Parathyroid adenoma (tissue), 2 donors: Measurements from ENCODE around the gene VPS33B.

Experiments used
- H2AFZ ChIP-seq: fragments of 300-600 bp; sonication (generic); one replicate; pipeline ENCODE4 v1.7.0; 2017; ENCODE audit warnings: antibody characterized with exemption, mild to moderate bottlenecking
- H3K27ac ChIP-seq: fragments of 300-600 bp; sonication (generic); one replicate; pipeline ENCODE4 v1.7.0; 2017
- H3K27me3 ChIP-seq: fragments of 300-600 bp; sonication (generic); one replicate; pipeline ENCODE4 v1.7.0; 2017; ENCODE audit warnings: low read length; ENCODE audit not compliant: control insufficient read depth, insufficient read depth
- H3K36me3 ChIP-seq: fragments of 300-600 bp; sonication (generic); one replicate; pipeline ENCODE4 v1.7.0; 2017; ENCODE audit warnings: low read length; ENCODE audit not compliant: control insufficient read depth, insufficient read depth
- H3K4me1 ChIP-seq: fragments of 300-600 bp; sonication (generic); one replicate; pipeline ENCODE4 v1.7.0; 2017; ENCODE audit warnings: control low read depth
- H3K4me2 ChIP-seq: fragments of 300-600 bp; sonication (generic); one replicate; pipeline ENCODE4 v1.7.0; 2017; ENCODE audit warnings: low read length
- H3K4me3 ChIP-seq: fragments of 300-600 bp; sonication (generic); one replicate; pipeline ENCODE4 v1.7.0; 2017; ENCODE audit warnings: low read depth, low read length
- H3K79me2 ChIP-seq: fragments of 300-600 bp; sonication (generic); one replicate; pipeline ENCODE4 v1.7.0; 2017; ENCODE audit warnings: control low read depth
- H3K9ac ChIP-seq: fragments of 300-600 bp; sonication (generic); one replicate; pipeline ENCODE4 v1.7.0; 2017; ENCODE audit warnings: mild to moderate bottlenecking
- H3K9me3 ChIP-seq: fragments of 300-600 bp; sonication (generic); one replicate; pipeline ENCODE4 v1.7.0; 2017; ENCODE audit warnings: low read length; ENCODE audit not compliant: control insufficient read depth
- TF ChIP-seq, protein P1 (sequence below): fragments of 300-600 bp; sonication (generic); IDR thresholded peaks from one replicate; pipeline ENCODE4 v1.7.0; 2017; ENCODE audit warnings: antibody characterized with exemption, mild to moderate bottlenecking
- donor health status: primary hyperparathyroidism.

Gene VPS33B

DNA sequence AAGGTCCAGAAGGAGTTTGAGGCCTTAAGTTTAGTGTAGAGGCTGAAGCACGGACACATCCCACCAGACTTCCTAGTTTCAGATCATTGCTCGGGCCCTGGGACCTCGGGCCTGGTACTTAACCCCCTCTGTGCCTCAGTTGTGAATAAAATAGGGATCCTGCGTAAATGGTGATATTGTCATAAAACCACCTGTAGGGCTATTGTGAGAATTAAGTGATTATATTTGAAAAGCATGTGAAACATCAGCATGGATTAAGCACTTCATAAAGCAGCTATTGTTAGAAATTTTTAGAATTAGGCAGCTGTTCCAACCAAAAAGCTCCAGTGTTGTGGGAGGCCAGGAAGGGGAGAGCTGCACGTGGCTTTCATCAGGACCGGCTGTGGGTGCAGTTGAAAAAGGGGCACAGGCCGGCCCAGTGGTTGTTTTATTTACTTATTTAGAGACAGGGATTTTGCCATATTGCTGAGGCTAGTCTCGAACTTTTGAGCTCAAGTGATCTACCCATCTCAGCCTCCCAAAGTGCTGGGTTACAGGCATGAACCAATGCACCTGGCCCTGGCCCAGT, 63.3 kb downstream of the VPS33B start:
- Histone ChIP-seq H3K36me3 (no peaks in the 10 kb centered on the region), H3K9ac (no peak overlapping the region), H3K79me2 (no peaks in the 10 kb centered on the region), H3K4me1 (peaks cover 2% of the 10 kb centered on the region), H3K9me3 (no peaks in the 10 kb centered on the region), H2AFZ (no peak overlapping the region), H3K27me3 (no peaks in the 10 kb centered on the region), H3K4me2 (no peak overlapping the region), H3K4me3 (no peak overlapping the region), H3K27ac (no peak overlapping the region)
- TF ChIP-seq, protein P1, sequence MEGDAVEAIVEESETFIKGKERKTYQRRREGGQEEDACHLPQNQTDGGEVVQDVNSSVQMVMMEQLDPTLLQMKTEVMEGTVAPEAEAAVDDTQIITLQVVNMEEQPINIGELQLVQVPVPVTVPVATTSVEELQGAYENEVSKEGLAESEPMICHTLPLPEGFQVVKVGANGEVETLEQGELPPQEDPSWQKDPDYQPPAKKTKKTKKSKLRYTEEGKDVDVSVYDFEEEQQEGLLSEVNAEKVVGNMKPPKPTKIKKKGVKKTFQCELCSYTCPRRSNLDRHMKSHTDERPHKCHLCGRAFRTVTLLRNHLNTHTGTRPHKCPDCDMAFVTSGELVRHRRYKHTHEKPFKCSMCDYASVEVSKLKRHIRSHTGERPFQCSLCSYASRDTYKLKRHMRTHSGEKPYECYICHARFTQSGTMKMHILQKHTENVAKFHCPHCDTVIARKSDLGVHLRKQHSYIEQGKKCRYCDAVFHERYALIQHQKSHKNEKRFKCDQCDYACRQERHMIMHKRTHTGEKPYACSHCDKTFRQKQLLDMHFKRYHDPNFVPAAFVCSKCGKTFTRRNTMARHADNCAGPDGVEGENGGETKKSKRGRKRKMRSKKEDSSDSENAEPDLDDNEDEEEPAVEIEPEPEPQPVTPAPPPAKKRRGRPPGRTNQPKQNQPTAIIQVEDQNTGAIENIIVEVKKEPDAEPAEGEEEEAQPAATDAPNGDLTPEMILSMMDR = no peak

DNA sequence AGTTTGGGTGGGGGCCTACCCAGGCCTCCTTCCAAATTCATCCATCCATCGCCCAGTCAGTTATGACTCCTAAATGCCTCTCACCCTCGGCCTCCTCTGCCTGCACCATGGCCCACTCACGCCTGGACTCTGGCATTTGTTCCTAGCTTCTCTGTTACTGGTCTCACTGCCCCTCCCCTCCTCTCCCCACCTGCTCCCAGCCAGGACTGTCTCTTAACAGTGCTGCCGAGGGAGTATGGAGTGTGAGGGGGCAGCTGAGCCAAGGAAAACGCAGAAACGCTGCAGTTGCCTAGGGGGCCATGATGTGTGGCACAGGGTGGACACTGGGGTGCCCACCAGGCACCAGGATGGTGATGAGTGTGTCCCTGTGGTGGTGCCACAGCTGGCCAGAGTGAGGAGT, 64.6 kb downstream of the VPS33B start:
- Histone ChIP-seq H3K9me3 (no peaks in the 10 kb centered on the region), H3K27ac (no peak overlapping the region), H3K36me3 (no peaks in the 10 kb centered on the region), H3K4me1 (peaks cover 2% of the 10 kb centered on the region), H3K4me3 (no peak overlapping the region), H3K79me2 (no peaks in the 10 kb centered on the region), H3K4me2 (peak overlapping the region; percentile 90), H3K9ac (no peak overlapping the region), H2AFZ (peak overlapping the region; percentile 89), H3K27me3 (no peaks in the 10 kb centered on the region)
- TF ChIP-seq, protein P1 = no peak

DNA sequence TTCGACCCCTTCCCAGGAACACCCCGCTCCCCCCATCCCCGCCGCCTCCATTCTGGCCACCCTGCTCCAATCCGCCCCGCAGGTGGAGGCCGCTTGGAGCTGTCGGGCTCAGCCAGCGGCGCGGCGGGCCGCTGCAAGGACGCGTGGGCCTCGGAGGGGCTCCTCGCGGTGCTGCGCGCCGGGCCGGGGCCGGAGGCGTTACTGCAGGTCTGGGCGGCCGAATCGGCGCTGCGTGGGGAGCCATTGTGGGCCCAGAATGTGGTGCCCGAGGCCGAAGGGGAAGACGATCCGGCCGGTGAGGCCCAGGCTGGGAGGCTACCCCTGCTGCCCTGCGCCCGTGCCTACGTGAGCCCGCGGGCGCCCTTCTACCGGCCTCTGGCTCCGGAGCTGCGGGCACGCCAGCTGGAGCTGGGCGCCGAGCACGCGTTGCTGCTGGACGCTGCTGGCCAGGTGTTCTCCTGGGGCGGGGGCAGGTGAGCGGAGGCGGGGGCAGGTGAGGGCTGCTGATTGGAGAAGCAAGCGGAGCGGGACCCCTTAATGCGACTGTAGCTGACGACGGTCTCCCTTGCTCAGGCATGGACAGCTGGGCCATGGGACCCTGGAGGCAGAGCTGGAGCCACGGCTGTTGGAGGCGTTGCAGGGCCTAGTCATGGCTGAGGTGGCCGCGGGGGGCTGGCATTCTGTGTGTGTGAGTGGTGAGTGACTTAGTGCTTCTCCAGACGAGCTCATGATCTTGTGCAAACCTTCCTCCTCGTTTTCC, 65.2 kb downstream of the VPS33B start:
- H3K27ac ChIP-seq = peak overlapping the region; percentile 22
- peaks cover 2% of the 10 kb centered on the region for H3K4me1 ChIP-seq

DNA sequence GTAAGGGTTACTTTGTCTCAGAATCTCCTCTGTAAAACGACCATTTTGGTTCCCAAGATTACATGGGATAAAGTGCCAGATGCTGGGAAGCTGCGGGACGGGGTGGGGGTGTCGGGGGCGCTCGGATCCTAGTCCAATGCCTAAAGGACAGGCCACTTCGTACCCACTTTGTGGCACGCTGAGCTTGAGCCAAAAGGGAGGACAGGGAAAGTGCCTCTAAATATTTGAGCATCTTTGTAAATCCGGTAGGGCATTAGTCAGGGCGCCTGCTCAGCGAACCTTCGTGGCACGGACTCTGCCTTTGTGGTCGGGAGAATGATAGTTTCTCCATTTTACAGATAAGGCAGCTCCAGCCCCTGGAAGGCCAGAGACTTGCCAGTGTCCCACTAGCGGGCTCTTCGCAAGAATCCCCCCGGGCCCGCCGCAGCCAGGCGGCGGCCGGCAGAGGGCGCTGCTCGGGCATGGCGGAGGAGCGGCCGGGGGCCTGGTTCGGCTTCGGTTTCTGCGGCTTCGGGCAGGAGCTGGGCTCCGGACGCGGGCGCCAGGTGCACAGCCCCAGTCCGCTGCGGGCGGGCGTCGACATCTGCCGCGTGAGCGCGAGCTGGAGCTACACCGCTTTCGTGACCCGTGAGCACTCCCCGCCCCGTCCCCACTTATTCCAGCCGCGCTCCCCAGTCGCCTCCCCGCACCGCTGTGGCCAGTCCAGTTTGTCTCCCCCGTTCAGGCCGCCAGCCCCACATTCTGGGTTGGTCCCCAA, 65.9 kb downstream of the VPS33B start:
- Histone ChIP-seq H3K36me3 (no peaks in the 10 kb centered on the region), H3K27me3 (no peaks in the 10 kb centered on the region), H3K9ac (peak overlapping the region; percentile 43), H3K9me3 (no peaks in the 10 kb centered on the region), H3K4me1 (peaks cover 2% of the 10 kb centered on the region), H3K4me3 (peak overlapping the region; percentile 61), H3K27ac (peak overlapping the region; percentile 22), H3K4me2 (peak overlapping the region; percentile 90), H3K79me2 (no peaks in the 10 kb centered on the region), H2AFZ (peak overlapping the region; percentile 89)
- TF ChIP-seq, protein P1 = peak; percentile 88

More for the DNA sequence above, 65.2 kb downstream of the VPS33B start:
- Histone ChIP-seq H3K9me3 (no peaks in the 10 kb centered on the region), H3K9ac (peak overlapping the region; percentile 43), H3K4me2 (peak overlapping the region; percentile 90), H3K4me3 (peak overlapping the region; percentile 61), H3K36me3 (no peaks in the 10 kb centered on the region), H3K79me2 (no peaks in the 10 kb centered on the region), H2AFZ (peak overlapping the region; percentile 89), H3K27me3 (no peaks in the 10 kb centered on the region)
- TF ChIP-seq, protein P1 = no peak
